Measurements from ENCODE around the gene RGMA.

The RGMA gene

DNA sequence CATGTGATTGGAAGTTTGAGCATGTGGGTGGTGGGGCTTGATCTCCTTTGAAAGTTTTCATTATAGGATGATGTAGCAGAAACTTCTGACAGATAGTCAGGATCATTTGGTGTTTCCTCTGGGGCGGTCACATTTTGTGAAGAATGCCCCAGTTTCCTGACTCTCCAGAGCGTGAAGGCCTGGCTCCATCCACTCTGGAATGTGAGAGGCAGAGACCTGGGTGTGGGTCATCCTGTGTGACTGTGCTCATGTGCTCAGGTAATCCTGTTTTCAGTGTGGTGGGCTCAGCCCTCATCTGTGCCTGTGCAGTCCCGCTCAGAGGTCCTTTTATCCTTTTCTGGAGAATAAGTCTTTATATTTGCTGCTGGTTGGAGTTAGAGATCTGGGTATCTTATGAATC lies 81.0 kb downstream of the RGMA start:
- H3K27ac ChIP-seq = no peak overlapping the region
- TF ChIP-seq, protein P1, sequence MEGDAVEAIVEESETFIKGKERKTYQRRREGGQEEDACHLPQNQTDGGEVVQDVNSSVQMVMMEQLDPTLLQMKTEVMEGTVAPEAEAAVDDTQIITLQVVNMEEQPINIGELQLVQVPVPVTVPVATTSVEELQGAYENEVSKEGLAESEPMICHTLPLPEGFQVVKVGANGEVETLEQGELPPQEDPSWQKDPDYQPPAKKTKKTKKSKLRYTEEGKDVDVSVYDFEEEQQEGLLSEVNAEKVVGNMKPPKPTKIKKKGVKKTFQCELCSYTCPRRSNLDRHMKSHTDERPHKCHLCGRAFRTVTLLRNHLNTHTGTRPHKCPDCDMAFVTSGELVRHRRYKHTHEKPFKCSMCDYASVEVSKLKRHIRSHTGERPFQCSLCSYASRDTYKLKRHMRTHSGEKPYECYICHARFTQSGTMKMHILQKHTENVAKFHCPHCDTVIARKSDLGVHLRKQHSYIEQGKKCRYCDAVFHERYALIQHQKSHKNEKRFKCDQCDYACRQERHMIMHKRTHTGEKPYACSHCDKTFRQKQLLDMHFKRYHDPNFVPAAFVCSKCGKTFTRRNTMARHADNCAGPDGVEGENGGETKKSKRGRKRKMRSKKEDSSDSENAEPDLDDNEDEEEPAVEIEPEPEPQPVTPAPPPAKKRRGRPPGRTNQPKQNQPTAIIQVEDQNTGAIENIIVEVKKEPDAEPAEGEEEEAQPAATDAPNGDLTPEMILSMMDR (conservative IDR thresholded peaks at IDR 0.05) = no peak

DNA sequence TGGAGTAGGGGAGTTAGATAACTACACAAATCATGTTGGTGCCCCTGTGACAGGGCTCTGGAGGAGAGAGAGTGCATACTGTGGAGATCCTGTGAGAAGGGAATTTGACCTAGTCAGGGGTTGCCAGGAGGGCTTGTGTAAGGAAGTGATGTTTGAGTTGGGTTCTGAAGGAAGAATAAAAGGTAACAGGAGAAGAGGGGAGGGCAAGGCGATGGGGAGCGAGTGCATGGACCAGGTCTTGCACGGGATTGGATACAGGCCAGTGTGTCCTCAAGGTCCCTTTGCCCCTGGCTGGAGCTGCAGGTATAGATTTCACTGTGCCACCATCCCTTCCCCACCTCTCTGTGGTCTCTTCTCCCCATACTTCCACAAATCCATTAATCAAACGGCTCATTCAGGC lies 83.9 kb downstream of the RGMA start:
- H3K27ac ChIP-seq = no peak overlapping the region
- TF ChIP-seq, protein P1 (conservative IDR thresholded peaks at IDR 0.05) = no peak

GRCh38 chr15:93001881-93002280 lies 87.1 kb downstream of the RGMA start:
- no peak overlapping the region for H3K27ac ChIP-seq
- TF ChIP-seq, protein P1 (conservative IDR thresholded peaks at IDR 0.05) = peak; percentile 40

DNA sequence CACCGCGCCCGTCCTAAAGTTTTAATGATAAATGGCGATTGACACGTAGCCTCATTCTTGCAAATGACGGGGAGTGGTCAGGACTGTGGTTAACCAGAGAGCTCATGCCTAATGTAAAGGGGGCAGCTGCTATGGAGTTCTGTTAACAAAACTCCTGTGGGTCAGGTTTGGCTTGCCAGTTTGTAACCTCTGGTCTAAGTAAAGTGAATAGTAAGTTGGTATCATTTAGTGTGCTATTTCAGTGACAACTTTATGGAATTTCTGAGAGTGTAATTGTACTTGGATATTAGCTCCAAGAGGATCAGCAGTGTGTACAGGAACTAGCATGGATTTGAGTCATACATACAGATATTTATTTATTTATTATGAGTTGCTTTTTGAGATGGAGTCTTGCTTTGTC lies 87.9 kb downstream of the RGMA start:
- H3K27ac ChIP-seq = no peak overlapping the region
- TF ChIP-seq, protein P1 (conservative IDR thresholded peaks at IDR 0.05) = no peak

GRCh38 chr15:92997821-92998220 lies 91.2 kb downstream of the RGMA start:
- no peak overlapping the region for H3K27ac ChIP-seq
- TF ChIP-seq, protein P1 (conservative IDR thresholded peaks at IDR 0.05) = no peak

DNA sequence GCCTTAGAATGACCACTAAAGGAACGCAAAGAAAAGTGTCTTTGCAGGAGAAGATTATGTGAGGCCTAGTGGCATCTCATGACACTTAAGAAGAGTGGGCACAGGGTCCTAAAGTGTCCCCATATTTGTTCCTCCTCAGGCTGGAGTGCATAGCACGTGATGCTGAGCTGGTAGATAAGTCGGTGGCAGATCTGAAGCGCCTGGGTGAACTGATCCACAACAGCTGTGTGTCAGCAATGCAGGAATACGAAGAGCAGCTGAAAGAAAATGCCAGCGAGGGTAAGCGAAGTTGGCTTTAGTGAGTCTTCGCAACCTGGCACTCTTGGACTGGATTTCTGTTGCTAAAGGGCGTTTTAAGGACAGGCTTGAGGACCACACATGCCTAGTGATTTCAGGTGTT lies 96.3 kb downstream of the RGMA start:
- TF ChIP-seq, protein P1 (conservative IDR thresholded peaks at IDR 0.05) = no peak
- H3K27ac ChIP-seq = no peak overlapping the region

DNA sequence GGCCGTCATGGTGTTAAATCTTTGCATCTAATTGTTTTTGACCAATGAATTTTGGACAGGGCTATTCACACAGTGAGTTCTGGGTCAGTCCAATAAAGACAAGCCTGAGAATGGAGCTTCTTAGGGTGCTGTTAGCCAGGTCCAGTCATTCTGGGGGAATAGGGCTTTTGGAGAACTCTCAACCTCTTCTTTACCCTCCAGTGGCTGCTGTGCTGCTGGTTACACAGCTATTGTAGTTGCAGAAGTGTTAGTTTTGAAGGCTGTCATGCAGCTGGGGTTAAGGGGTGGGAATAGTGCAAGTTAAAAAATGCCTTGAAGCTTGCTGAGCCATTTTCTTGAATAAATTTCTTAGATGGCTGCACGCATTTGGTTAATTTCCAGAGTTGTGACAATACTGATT lies 99.0 kb downstream of the RGMA start:
- H3K27ac ChIP-seq = no peak overlapping the region
- TF ChIP-seq, protein P1 (conservative IDR thresholded peaks at IDR 0.05) = no peak

GRCh38 chr15:92989470-92989869 lies 99.5 kb downstream of the RGMA start:
- TF ChIP-seq, protein P1 (conservative IDR thresholded peaks at IDR 0.05) = no peak
- H3K27ac ChIP-seq = no peak overlapping the region
